GM23338 (cell line): Measurements from ENCODE around the gene BICD2.

ENCODE experiments used
- JUNB ChIP-seq: IDR thresholded peaks from one replicate; pipeline ENCODE4 v1.6.1; 2016; ENCODE audit warnings: antibody characterized with exemption; ENCODE audit not compliant: unreplicated experiment
- REST ChIP-seq: IDR thresholded peaks from one replicate; pipeline ENCODE4 v1.6.1; 2018; ENCODE audit warnings: antibody characterized with exemption; ENCODE audit not compliant: unreplicated experiment
- TF ChIP-seq, protein P1 (sequence below), 2 experiments: fragments of 200-600 bp in 1 of 2; sonication (generic) in 1 of 2; conservative IDR thresholded peaks; 2 replicates each; pipeline versions ENCODE4 v1.5.1 to v1.6.1; 2016 to 2017; ENCODE audit warnings: antibody characterized with exemption in 2 of 2, low read depth in 2 of 2, mild to moderate bottlenecking in 2 of 2, moderate library complexity in 1 of 2

DNA sequence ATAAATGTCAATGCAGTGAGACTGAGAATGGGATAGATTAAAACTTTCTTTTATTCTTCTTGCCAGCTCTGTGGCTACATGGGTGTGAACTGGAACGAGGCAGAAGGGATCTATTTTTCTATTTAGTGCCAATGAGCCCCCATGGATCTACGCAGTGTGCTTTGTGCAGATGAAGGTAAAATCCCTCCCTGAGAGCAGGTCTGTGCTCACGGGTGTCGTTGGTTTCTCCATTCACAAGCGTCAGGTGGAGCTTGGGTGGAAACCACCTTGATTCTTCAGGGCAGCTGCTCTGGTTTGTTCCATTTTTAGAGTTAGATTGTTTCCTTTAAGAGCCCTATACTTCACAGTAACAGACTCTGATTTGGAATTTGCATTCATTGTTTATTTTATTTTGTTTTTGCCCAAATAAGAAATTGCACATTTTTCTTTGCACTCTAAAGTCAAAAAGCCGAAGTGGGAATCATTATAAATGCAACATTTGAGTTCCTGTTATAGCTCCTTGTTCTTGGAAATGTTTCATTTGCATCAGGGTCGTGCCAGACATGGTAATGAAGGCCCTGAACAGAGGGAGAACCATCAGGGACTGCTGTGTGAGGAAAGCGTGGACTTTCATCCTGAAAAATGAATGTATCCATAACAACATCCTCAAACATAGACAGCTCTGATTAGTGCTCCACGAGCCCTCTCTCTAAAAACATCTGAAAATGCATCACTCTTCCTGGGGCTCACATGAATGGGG, 31.1 kb upstream of the BICD2 start:
- no peak for TF ChIP-seq REST
- TF ChIP-seq, protein P1, sequence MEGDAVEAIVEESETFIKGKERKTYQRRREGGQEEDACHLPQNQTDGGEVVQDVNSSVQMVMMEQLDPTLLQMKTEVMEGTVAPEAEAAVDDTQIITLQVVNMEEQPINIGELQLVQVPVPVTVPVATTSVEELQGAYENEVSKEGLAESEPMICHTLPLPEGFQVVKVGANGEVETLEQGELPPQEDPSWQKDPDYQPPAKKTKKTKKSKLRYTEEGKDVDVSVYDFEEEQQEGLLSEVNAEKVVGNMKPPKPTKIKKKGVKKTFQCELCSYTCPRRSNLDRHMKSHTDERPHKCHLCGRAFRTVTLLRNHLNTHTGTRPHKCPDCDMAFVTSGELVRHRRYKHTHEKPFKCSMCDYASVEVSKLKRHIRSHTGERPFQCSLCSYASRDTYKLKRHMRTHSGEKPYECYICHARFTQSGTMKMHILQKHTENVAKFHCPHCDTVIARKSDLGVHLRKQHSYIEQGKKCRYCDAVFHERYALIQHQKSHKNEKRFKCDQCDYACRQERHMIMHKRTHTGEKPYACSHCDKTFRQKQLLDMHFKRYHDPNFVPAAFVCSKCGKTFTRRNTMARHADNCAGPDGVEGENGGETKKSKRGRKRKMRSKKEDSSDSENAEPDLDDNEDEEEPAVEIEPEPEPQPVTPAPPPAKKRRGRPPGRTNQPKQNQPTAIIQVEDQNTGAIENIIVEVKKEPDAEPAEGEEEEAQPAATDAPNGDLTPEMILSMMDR (conservative IDR thresholded peaks at IDR 0.05; ENCODE audit: low read depth in 2 of 2) = no peak
- TF ChIP-seq JUNB = no peak
